HG02678 (cell line): Measurements from ENCODE around the gene PDLIM4.

ENCODE experiments used
- ATAC-seq: cut with Tn5 transposase; IDR thresholded peaks from one replicate; pipeline ENCODE4 v1.9.1; 2021; ENCODE audit warnings: mild to moderate bottlenecking, moderate library complexity; ENCODE audit not compliant: unreplicated experiment

The PDLIM4 gene

DNA sequence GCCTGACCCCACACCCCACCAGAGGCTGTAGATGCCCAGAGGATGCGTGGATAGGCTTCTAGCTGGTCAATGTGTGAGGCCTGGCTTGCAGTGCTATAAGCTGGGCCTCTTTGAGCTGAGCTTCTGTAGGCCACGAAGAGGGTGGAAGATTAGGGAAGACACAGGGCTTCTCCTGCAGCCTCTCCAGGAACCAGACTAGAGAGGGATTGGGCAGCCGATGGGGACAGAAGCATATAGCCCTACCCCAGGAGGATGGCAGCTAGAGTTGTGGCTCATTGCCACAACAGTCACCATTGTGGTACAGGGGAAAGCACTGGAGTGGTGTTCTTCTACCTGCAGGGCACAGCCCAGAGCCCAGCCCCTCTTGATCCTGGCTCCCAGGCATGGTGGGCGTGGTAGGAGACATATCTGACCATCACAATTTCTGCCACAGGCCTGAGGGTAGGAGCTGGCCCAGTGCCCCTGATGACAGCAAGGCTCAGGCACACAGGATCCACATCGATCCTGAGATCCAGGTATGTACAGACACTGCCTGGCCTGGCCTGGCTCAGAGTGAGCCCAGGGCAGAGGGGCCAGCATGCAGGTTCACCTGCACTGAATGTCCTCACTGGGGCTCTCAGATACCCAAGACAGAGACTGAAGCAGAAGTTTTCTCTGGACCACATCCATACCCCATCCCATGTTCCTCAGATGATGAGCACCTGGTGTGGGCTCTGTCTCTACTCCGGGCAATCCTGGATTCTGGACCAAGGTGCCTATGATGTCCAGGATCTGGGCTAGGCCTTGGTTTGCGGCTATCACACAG is 8.7 kb downstream of the PDLIM4 start:
- ATAC-seq, result no peak

DNA sequence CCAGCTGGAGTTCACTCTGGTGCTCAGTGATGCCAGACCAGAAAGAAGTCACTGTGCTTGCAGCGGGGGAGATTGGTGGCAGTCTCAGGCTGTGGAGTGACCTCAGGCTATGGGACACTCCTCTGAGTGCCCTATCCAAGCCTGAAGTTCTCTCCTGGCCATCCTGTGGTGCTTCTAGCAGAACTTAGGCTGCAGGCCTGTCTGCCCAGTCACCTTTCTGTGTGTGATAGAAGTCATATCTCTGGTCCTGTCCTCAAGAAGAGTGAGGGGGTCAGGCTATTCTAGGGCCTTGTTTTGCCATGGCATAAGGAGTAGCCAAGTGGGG is 9.3 kb downstream of the PDLIM4 start:
- ATAC-seq, result no peak

DNA sequence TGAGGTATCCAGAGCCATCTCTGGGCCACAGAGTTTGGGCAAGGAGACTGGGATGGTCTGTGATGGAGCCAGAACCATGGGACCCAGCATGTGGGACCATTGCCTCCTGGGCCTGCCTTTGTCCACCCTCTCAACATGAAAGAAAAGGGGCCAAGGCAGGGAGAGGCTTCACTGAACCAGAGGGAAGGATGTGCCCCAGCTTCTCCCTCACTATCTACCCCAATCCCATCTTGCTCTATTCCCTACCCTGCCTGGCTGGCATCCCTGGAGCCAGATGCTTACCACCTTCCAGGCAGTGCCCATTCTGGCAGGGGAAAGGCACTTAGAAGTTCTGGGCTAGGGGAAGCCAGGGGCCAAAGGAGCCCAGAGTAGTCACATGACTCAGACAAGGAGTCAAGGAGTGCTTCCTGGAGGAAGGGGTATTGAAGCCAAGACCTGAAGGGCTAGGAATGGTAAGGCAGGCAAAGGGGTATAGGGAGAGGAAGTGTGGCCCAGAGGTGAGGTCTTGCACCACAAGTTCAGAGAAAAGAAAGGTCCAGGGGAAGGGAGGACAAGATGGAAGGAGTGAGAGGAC is 9.8 kb downstream of the PDLIM4 start:
- no peak for ATAC-seq

DNA sequence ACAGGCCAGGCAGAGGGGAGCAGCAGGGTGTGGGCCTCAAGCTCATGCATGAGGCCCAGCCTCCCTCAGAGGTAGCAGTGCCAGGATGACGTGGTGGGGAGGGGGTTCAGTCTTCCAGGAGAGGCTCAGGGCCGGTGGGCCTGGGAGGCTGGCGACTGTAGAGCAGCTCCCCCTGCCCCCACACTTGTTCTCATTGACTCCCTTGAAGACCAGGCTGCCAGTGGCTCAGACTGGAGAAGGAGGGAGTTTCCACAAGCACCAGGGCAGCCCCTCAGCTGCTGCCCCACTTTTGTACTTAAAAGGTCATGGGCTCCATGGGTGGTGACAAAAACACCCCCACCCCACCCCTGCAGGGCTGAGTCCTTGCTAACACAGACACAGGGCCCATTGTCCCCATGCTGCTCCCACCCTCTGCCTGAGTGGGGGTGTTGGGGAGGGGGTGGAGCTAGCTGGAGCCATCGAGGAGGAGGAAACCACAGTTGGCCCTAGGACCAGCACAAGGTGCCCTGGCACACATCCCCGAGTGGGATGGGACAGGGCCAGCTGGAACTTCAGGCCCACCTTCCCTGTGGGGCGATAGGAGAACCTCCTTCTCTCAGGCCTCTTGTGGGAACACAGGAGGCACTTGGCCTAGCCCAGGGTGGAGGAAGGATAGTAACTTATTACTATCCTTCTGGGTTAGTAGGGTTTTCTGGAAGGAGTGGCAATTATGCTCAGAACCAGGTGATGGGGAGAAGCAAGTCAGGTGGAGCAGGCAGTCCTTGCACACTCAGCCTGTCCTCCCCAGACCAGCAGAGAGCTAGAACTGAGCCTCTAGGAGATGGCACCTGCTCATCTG is 10.7 kb downstream of the PDLIM4 start:
- peak; percentile 3 for ATAC-seq

DNA sequence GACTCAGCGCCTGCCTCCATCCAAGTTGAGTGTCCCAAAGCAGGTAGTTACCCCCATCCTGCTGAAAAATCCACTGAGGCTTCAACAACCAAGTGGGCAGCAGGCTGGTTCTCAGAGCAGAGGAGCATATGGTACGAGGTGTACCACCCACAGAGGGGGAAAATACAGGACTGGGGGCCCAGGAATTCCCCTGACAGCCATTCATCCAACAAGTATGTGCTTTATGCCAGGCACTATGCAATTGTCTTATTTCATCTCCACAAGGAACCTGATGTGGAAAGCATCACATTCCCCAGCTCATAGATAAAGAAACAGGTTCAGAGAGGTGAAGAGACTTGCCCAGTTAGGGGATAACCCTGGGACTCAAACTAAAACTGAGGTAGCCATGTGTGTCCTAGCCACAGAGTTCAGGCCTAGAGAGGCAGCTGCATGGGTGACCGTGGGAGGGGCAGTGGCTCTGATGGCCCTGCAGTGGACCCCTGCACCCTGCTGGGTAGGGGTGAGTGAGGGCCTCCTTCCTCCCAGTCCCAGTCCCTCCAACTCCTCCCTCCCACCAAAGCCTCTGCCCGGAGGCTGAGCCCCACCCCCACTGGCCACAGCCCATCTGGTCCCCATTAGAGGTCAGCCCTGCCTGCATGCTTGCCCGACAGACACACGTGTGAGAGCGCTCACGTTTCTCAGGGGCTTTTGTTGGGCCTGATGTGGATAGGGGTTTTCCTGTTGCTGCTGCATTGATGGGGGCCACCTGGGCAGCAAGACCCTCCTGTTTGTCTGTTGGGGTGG is 11.5 kb downstream of the PDLIM4 start:
- ATAC-seq, result peak; percentile 72

DNA sequence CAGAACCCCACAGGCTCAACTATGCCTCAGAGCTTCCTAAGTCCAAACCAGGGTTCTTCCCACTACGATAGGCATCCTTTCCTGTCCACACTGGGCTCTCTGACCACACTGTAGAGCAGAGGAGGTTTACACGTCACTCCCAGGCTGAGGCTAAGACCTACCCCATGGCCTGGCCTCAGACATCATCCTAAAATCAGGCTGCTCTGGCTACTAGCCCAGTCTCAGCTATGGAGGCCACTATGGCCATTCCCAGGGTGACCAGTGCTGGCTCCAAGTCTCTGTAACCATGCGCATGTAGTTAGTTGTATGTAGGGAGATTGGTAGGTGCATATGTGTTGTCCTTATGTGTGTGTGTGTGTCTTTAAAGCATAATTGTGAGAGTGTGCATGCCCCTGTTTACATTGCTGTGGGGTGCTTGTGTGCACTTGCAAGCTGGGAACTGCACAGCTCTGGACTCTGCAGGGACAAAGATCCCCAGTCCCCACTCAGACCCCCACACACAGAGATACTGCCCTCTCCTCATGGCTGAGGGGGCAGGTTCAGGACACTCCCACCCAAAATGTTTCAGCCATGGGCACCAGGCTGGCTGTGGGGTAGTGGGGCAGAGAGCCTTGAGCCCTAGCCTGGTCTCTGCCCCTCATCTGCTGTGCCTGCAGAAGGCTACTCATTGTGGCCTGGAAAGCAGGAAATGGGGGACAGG is 12.3 kb downstream of the PDLIM4 start:
- ATAC-seq, result no peak

DNA sequence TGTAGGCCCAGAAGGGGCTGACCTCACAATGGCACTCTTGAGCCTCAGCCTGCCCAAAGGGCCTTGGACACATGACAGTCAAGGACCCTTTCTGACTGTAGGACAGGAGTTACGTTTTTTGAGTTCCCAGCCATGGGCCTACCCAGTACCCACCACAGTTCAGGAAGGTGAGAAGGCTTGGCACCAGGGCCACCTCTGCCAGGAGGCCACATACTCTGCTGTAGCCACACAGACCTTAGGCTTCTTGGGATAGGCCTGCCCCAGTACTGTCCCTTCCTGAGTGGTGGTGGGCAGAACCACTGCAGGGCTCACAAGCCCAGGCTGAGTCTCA is 12.8 kb downstream of the PDLIM4 start:
- ATAC-seq, result no peak

DNA sequence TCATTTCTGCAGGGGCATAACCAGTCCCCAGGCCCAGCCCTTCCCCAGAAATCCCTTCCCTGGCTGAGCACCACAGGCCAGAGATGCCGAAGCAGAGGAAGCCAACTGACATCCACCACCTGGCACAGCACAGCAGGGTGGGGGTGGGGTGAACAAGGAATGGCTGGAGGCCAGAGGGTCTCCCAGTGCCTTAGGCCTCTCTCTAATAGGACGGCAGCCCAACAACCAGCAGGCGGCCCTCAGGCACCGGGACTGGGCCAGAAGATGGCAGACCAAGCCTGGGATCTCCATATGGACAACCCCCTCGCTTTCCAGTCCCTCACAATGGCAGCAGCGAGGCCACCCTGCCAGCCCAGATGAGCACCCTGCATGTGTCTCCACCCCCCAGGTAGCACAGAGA is 13.2 kb downstream of the PDLIM4 start:
- ATAC-seq, result no peak

DNA sequence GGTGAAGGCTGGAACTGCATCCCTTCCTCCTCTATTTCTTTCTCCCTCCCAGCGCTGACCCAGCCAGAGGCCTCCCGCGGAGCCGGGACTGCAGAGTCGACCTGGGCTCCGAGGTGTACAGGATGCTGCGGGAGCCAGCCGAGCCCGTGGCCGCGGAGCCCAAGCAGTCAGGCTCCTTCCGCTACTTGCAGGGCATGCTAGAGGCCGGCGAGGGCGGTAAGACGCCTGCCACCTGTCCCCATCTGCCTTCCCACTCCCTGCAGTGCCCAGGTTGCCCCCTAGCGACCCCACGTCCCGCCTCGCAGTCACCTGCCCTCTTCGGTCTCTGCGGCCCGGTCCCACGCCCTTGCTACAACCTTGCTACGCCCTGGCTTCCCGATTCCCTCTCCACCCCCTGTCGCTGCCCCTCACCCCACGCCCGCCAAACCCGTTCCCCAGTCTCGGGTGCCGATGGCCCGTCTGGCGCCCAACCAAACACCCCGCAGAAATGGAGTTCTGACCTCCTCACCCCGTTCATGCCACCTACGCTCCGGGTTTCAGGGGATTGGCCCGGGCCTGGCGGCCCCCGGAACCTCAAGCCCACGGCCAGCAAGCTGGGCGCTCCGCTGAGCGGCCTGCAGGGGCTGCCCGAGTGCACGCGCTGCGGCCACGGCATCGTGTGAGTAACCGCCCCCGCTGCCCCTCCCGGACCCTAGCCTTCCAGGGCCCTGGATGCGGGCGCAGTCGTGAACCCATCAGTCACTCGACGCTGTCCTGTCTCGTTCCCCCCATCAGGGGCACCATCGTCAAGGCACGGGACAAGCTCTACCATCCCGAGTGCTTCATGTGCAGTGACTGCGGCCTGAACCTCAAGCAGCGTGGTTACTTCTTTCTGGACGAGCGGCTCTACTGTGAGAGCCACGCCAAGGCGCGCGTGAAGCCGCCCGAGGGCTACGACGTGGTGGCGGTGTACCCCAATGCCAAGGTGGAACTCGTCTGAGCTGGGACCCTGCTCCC is 14.1 kb downstream of the PDLIM4 start:
- ATAC-seq, result no peak

DNA sequence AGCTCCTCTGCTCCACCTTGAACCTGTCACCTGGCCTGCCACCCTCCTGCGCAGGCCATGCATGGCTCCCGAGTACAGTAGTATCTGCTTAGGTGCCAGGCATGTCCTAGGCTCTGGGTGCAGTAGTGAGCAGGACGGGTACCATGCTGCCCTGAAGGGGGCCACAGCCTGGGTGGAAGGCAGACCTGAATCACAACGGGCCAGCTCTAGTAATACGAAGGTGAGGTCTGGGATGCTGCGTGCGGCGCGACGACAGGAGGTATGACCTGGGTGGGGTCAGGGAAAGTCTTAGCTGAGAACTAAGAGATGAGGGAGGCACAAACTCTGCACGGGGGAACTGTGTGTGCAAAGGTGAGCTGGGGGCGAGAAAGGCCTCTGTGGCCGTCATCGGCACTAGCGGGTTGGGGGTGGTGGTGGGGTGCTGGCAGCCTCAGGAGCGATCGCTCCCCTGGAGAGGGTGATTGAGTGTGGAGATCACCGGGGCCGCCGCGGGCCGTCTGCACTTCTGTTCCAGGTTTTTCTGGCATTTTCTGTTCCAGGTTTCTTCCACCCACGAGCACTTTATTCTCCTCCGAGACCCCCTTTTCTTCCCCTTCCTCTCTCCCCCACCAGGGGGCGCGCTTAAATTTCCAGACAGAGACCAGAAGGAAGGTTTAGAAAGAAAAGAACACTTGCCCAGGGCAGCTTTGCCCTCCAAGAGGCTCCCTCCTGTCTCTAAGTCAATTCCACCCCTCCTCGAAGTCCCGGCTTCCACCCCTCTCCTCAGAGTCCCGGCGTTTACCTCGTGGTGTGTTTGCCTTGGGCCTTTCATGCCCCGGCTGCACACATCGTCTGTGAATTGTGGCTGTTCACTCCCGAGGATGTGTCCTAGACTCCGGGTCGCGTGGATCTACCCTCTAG is 15.1 kb downstream of the PDLIM4 start:
- ATAC-seq, result no peak

DNA sequence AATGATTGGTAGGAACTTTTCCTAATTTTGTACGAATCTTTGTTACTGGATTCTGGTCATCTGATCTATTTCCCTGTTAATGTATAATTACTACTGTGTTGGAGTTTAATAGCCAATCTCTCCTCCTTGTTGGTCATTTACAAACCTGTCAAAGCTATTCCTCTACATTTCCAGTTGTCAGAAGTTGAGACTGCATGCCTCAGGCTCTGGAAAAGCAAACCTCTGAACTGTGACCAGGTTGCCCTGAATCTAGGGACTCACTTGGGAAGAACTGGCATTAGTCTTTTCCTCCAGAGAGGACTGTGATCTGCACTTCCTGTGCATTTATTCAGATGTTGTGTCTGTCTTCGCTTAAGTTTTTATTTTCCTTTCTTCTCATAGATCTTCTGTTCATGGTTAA is 16.1 kb downstream of the PDLIM4 start:
- no peak for ATAC-seq

DNA sequence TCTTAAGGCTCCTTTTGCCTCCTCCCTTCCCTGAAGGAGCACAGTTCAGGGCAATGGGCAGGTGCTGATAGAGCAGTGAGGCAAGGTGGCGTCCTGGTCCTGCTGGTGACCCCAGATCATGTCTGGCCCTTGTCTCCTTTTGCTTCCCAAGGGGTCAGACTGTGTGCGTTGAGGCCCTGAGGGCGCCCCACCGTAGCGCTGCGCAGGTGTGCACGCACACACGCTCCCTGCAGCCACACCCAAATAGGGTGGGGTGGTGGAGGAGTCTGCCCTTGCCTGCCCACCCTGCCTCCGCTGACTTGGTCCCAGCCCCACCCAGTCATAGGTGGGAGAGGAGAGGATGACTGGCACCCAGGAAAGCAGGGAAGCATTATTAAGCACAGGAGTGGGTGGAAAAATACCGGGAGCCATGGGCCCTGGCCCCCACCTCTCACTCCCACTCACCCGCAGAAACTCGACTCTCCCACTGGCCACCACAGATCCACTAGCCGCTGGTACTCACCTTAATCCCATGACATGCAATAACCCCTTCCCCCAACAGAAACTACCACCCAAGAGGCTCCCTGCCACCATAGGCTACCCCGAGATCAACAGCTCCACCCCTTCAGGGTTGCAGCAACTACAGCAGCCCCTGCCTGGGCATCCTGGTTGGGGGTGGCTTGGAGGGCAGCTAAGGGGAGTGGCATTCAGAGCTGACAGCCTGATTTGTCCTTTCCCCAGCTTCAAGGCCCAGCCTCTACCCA is 16.7 kb downstream of the PDLIM4 start:
- no peak for ATAC-seq

DNA sequence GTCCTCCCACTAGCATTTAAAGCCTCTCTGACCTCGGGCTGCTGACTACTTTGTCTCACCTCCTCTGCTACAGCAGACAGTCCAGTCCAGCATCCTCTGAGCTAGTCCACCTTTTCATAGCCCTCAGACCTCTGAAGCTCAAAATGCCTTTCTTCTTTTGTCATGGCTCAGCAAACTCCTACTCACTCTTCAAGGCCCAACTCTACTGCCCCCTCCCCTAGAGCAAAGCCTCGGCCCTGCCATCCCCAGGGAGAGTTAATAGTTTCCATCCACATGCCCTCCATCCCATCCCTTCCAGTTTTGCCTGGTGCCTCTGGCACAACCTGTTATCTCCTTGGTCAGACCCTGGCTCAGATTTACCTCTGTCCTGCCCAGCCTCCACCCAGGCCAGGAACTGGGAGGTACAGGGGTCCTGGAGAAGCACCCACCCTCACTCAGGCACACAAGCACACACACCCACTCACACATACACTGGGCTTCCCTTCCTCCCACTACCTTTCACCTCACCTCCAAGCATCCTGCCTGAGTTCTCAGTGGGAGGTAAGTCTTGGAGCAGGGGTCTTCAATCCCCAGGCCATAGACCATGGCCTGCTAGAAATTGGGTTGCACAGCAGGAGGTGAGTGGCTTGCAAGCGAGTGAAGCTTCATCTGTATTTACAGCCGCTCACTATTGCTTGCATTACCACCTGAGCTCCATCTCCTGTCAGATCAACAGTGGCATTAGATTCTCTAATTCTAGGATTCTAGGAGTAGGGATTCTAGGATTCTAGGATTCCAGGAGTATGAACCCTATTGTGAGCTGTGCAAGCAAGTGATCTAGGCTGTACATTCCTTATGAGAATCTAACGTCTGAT is 18.1 kb downstream of the PDLIM4 start:
- ATAC-seq, result no peak

DNA sequence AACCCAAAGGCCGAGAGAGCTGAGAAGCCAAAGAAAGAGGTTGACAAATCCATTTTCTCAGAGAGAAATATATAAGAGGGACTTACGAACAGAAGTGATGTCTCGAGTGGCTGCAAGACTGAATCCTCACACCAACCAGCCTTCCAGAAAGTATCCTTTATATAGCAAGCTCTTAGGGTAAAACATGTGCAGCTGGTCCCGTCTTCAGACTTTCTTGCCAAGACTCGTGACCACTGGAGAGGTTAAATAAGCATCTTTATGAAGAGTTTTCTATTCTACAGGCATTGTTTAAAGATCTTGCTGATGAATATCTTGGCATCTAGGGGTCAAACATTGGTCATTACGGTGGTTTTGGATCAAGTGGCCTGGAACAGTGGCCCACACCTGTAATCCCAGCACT is 19.8 kb downstream of the PDLIM4 start:
- ATAC-seq, result no peak

DNA sequence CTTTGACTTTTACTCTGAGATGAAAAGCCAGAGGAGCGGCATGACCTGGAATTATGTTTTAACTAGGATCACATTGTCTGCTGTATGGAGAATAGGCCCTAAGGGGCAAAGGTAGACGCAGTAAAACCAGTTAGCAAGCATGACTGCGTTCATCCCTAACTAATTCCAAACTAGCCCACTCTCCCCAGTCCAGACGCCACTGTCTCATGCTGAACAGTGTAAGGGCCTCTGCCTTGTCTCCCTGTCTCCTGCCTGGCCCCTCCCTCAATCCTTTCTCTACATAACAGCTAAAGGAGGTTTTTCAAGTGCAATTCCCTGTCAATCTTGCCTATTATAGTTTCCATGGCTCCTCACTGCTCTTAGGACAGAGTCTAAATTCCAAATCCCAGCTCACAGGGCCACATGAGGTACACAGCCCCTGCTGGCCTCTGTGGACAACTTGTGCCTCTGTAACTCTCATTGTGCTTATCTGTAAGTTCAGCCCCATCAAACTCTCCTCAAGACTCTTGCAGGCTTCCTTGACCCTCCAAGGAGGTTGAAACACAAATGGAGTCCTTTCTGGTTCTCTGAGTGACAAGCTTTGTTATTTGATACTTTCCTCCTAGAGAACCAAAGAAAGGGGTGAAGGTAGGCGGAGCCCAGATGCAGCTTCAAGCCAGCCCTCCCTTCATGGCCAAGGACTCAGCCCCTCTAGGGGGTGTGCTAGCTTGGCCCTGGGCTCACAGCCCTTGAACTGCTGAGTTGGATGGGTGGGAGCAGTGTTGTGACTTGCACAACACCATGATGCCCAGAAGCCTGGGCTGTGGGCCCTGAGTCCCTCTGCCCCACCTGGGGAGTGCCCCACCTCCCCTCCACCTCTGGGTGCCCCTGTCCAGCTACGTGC is 20.7 kb downstream of the PDLIM4 start:
- no peak for ATAC-seq

DNA sequence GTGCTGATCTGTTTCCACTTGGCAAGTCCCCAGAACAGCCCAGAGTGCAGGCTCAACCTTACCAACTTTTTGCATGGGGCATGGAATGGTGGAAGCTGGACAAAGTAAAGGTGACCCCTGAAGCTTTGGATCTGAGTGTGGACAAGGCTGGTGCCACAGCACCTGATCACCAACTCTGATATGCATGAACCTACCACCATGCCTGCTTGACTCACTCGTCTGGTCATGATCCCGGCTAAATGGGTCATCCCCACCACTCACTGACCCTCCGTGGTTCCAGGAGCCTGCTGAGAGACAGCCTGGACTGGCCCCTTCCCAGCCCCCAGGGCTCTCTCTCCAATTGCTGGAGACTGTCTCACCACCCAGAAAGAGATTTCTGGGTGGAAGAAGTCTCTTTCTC is 22.3 kb downstream of the PDLIM4 start:
- no peak for ATAC-seq
